A549 (cell line): ENCODE measurements around the gene RXRG.

Experiments used
- CBX2 ChIP-seq: fragments of 200-600 bp; sonication (generic); IDR thresholded peaks from 2 replicates; pipeline ENCODE4 v1.6.1; 2016; ENCODE audit warnings: low read depth, mild to moderate bottlenecking, borderline replicate concordance
- CEBPB ChIP-seq, 2 experiments: fragments of >200 bp in 1 of 2; sonication (Bioruptor Twin) in 1 of 2; formaldehyde crosslinking in 1 of 2; IDR thresholded peaks; 2 replicates each; pipeline ENCODE4 v1.6.1; 2012 to 2016
- CHD2 ChIP-seq: fragments of 150-350 bp; IDR thresholded peaks from 2 replicates; pipeline ENCODE4 v1.6.1; 2014; ENCODE audit warnings: low read length; ENCODE audit not compliant: partially characterized antibody
- EP300 ChIP-seq, 2 experiments: fragments of >200 bp; sonication (Bioruptor Twin); formaldehyde crosslinking; IDR thresholded peaks; 2 replicates in 1 of 2; 3 replicates in 1 of 2; pipeline ENCODE4 v1.6.1; 2016 to 2017
- HOXB13 ChIP-seq: fragments of 250-450 bp; sonication (Bioruptor Pico); IDR thresholded peaks from 2 replicates; pipeline ENCODE4 v1.5.0; 2020; ENCODE audit warnings: low read depth, mild to moderate bottlenecking, moderate library complexity
- JUNB ChIP-seq: fragments of >200 bp; sonication (Bioruptor Twin); formaldehyde crosslinking; IDR thresholded peaks from 2 replicates; pipeline ENCODE4 v1.6.1; 2016
- KDM1A ChIP-seq: fragments of 200-600 bp; sonication (generic); IDR thresholded peaks from 2 replicates; pipeline ENCODE4 v1.6.1; 2016; ENCODE audit warnings: low read depth, mild to moderate bottlenecking
- MAZ ChIP-seq: fragments of 150-350 bp; IDR thresholded peaks from 2 replicates; pipeline ENCODE4 v1.6.1; 2014; ENCODE audit warnings: antibody characterized with exemption, low read depth, low read length, borderline replicate concordance
- POLR2A ChIP-seq: IDR thresholded peaks from 2 replicates; pipeline ENCODE4 v1.6.1; 2012; ENCODE audit warnings: mild to moderate bottlenecking, low read length
- POLR2AphosphoS2 ChIP-seq: conservative IDR thresholded peaks from 2 replicates; pipeline ENCODE4 v1.6.1; 2012; ENCODE audit warnings: low read length, improper control_type of control experiment, inconsistent platforms
- RAD21 ChIP-seq, 2 experiments: fragments of >200 bp in 1 of 2; sonication (Bioruptor Twin) in 1 of 2; formaldehyde crosslinking in 1 of 2; IDR thresholded peaks in 1 of 2; conservative IDR thresholded peaks in 1 of 2; 2 replicates in 1 of 2; 3 replicates in 1 of 2; pipeline ENCODE4 v1.6.1; 2012 to 2018; ENCODE audit warnings: inconsistent platforms in 1 of 2
- RNF2 ChIP-seq: fragments of 200-600 bp; sonication (generic); IDR thresholded peaks from 2 replicates; pipeline ENCODE4 v1.6.1; 2016; ENCODE audit warnings: low read depth, mild to moderate bottlenecking, antibody characterized with exemption, moderate library complexity, borderline replicate concordance
- TF ChIP-seq, protein P1 (sequence below): fragments of >200 bp; sonication (Bioruptor Twin); formaldehyde crosslinking; IDR thresholded peaks from 3 replicates; pipeline ENCODE4 v1.5.1; 2016
- TF ChIP-seq, protein P2 (sequence below): fragments of 450-650 bp; IDR thresholded peaks from 2 replicates; pipeline ENCODE4 v1.6.1; 2014; ENCODE audit warnings: antibody characterized with exemption

DNA sequence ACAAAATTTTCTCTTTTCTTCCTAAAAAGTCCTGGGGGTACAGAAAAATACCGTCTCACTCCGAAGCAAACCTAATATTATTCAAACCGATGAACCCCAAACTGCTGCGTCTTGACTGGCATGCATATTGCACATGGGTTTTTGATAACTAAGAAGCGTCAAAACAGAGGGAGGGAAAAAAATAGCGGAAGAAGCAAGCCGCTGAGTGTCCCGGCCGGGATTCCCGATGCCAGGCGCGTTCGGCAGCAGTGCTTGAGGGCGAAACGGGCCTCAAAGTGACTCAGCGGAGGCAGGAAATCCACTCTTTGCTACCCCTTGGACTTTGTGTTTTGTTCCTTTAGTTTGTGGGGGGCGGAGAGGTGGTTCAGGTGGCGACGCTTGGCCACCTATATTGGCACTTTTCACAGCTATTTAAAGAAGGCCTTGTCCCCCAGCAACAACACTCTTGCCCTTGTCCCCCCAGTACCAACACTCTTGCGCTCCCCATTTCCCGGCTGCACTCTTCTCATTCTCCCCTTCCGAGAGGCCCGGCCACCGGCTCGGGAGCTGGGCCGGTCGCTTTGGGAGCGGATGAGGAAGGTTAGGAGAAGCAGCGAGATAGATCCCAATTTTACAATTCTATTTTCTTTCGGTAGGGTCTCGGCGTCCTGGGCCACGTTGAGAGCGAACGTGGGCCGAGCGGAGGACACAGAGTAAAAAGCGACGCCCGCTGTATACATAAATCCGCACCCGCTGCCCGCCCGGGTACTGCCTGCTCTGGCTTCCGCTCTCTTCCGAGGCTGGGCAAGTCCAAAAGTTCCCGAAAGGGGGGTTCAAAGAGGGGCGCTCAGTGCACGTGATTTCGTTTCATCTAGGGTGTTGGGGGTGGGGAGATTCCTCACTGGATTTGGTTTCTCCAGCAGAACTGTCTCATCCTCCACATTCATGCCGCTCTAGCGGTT, 90.9 kb downstream of the RXRG start:
- TF ChIP-seq POLR2A (no peak), HOXB13 (CRISPR knock-in tag) (no peak), EP300 (IDR thresholded peaks at IDR 0.05) (no peak), CHD2 (no peak), POLR2AphosphoS2 (no peak), CBX2 (no peak), RAD21 (conservative IDR thresholded peaks at IDR 0.05 in 1 of 2, IDR thresholded peaks at IDR 0.05 in 1 of 2) (no peak), JUNB (no peak), CEBPB (IDR thresholded peaks at IDR 0.05) (no peak), KDM1A (no peak), RNF2 (no peak), MAZ (no peak)
- TF ChIP-seq, protein P1, sequence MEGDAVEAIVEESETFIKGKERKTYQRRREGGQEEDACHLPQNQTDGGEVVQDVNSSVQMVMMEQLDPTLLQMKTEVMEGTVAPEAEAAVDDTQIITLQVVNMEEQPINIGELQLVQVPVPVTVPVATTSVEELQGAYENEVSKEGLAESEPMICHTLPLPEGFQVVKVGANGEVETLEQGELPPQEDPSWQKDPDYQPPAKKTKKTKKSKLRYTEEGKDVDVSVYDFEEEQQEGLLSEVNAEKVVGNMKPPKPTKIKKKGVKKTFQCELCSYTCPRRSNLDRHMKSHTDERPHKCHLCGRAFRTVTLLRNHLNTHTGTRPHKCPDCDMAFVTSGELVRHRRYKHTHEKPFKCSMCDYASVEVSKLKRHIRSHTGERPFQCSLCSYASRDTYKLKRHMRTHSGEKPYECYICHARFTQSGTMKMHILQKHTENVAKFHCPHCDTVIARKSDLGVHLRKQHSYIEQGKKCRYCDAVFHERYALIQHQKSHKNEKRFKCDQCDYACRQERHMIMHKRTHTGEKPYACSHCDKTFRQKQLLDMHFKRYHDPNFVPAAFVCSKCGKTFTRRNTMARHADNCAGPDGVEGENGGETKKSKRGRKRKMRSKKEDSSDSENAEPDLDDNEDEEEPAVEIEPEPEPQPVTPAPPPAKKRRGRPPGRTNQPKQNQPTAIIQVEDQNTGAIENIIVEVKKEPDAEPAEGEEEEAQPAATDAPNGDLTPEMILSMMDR, result no peak
- TF ChIP-seq, protein P2, sequence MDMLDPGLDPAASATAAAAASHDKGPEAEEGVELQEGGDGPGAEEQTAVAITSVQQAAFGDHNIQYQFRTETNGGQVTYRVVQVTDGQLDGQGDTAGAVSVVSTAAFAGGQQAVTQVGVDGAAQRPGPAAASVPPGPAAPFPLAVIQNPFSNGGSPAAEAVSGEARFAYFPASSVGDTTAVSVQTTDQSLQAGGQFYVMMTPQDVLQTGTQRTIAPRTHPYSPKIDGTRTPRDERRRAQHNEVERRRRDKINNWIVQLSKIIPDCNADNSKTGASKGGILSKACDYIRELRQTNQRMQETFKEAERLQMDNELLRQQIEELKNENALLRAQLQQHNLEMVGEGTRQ, result no peak
